Measurements from ENCODE around the gene DLG2. TPM values are rescaled to one million over a fixed set of nuclear protein-coding genes. Genes with fewer than 3 reads are reported as not detected.
A peak's percentile ranks its signal among the peaks of the same experiment; 100 is the strongest.
"Not testable (repeated sequence)": the region's sequence is repeated elsewhere in the genome, so short reads cannot be mapped to it uniquely, and the experiment has no call there.

Gene DLG2
- polyA plus RNA-seq, 6 donors from 2014 or later, result 0.93 to 2.4 (median 1.3) TPM

- H3K4me3 Mint-ChIP-seq, result no peak overlapping the region
- DNase-seq (no peak), ATAC-seq (ENCODE audit: low read depth in 2 of 2) (no peak)
- peaks cover 4 to 7% of the 10 kb centered on the region in 2 donors for H3K36me3 Mint-ChIP-seq
- peaks cover 0 to 3% (median under 1%) of the 10 kb centered on the region in 3 donors for H3K4me1 Mint-ChIP-seq
- H3K27me3 Mint-ChIP-seq, result peaks cover 0 to 4% (median 0%) of the 10 kb centered on the region in 3 donors
- H3K9me3 Mint-ChIP-seq, result no peaks in the 10 kb centered on the region
- H3K27ac Mint-ChIP-seq, result no peak overlapping the region
Observed at GRCh38 chr11:85620256-85620655, 6.9 kb downstream of the DLG2 start.

GRCh38 chr11:85619499-85619898, 7.6 kb downstream of the DLG2 start:
- no peak overlapping the region for H3K27ac Mint-ChIP-seq

DNA sequence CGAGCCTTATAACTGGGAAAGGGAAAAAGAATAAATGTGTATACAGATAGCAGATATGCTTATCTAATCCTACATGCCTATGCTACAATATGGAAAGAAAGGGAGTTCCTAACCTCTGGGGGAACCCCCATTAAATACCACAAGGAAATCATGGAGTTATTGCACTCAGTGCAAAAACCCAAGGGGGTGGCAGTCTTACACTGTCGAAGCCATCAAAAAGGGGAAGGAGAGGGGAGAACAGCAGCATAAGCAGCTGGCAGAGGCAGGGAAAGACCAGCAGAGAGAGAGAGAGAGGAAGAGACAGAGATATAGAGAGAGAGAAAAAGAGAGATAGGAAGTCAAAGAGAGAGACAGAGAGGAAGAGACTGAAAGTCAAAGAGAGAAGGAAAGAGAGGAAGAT, 15.5 kb downstream of the DLG2 start:
- H3K36me3 Mint-ChIP-seq; H3K4me1 Mint-ChIP-seq; DNase-seq; H3K27ac Mint-ChIP-seq; ATAC-seq (ENCODE audit: low read depth in 2 of 2); H3K4me3 Mint-ChIP-seq; H3K27me3 Mint-ChIP-seq: not testable (repeated sequence)
- peaks cover 0 to 10% (median 2%) of the 10 kb centered on the region in 7 donors for H3K9me3 Mint-ChIP-seq

More at GRCh38 chr11:85619499-85619898, 7.6 kb downstream of the DLG2 start:
- Mint-ChIP-seq H3K27me3 (peaks cover 0 to 4% (median 0%) of the 10 kb centered on the region in 3 donors), H3K36me3 (peaks cover 4 to 7% of the 10 kb centered on the region in 2 donors), H3K4me3 (no peak overlapping the region), H3K9me3 (no peaks in the 10 kb centered on the region), H3K4me1 (peaks cover 0 to 3% (median 0%) of the 10 kb centered on the region in 3 donors)
- ATAC-seq (ENCODE audit: low read depth in 2 of 2) (no peak), DNase-seq (no peak)

GRCh38 chr11:85609286-85609685, 17.9 kb downstream of the DLG2 start:
- not testable (repeated sequence) for H3K27ac Mint-ChIP-seq; H3K4me3 Mint-ChIP-seq; ATAC-seq (ENCODE audit: low read depth in 2 of 2); H3K4me1 Mint-ChIP-seq; H3K27me3 Mint-ChIP-seq; DNase-seq; H3K36me3 Mint-ChIP-seq
- H3K9me3 Mint-ChIP-seq, result peaks cover 0 to 18% (median 2%) of the 10 kb centered on the region in 7 donors

GRCh38 chr11:85608621-85609020, 18.5 kb downstream of the DLG2 start:
- H3K36me3 Mint-ChIP-seq; H3K27me3 Mint-ChIP-seq; DNase-seq; H3K27ac Mint-ChIP-seq; H3K4me1 Mint-ChIP-seq; ATAC-seq (ENCODE audit: low read depth in 2 of 2); H3K4me3 Mint-ChIP-seq: not testable (repeated sequence)
- H3K9me3 Mint-ChIP-seq, result peaks cover 0 to 15% (median under 1%) of the 10 kb centered on the region in 7 donors

GRCh38 chr11:85606237-85606636, 20.9 kb downstream of the DLG2 start:
- not testable (repeated sequence) for H3K36me3 Mint-ChIP-seq; H3K4me1 Mint-ChIP-seq; H3K4me3 Mint-ChIP-seq; H3K27ac Mint-ChIP-seq; DNase-seq; ATAC-seq (ENCODE audit: low read depth in 2 of 2)
- Mint-ChIP-seq H3K27me3 (peaks cover 0 to 11% (median 0%) of the 10 kb centered on the region in 3 donors), H3K9me3 (peaks cover 0 to 14% (median 0%) of the 10 kb centered on the region in 7 donors)

GRCh38 chr11:85603220-85603619, 23.9 kb downstream of the DLG2 start:
- H3K9me3 Mint-ChIP-seq, result peaks cover 0 to 14% (median 0%) of the 10 kb centered on the region in 7 donors
- H3K27ac Mint-ChIP-seq, result no peak overlapping the region
- peaks cover 0 to 8% of the 10 kb centered on the region in 2 donors for H3K36me3 Mint-ChIP-seq
- ATAC-seq (ENCODE audit: low read depth in 2 of 2) (no peak), DNase-seq (no peak)
- H3K27me3 Mint-ChIP-seq, result peaks cover 0 to 11% (median 0%) of the 10 kb centered on the region in 3 donors
- no peaks in the 10 kb centered on the region for H3K4me1 Mint-ChIP-seq
- H3K4me3 Mint-ChIP-seq, result no peak overlapping the region

DNA sequence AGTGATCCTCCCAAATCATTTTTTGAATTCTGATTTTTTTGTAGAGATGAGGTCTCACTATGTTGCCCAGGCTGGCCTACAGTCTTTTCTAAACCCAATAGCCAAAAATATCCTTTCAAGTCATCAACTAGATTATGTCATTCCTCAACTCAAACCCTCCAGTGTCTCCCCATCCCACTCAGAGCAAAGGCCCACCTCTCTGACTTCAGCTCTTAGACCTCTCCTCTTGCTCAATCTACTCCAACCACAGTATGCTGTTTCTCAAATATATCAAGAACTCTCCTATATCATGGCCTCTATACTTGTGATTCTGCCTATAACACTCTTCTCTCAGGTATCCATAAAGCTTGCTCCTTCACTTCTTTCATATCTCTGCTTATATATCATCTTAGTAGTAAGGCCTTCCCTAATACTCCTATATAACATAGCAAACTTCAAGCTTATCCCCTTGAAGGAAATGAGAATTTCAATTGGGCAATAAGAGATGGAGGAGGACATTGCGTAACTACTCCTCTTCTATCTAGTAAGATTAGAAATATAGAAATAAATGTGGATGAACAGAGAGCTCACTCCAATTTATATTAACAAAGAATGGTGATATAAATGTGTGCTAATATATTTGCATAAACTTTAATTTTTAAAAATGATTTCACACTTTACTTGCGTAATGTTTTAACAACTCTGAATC, 24.5 kb downstream of the DLG2 start:
- Mint-ChIP-seq H3K4me3 (no peak overlapping the region), H3K9me3 (peaks cover 0 to 14% (median 0%) of the 10 kb centered on the region in 7 donors), H3K36me3 (peaks cover 0 to 8% of the 10 kb centered on the region in 2 donors), H3K4me1 (no peaks in the 10 kb centered on the region), H3K27ac (peak overlapping the region in 1 of 6 donors; percentile 8), H3K27me3 (peaks cover 0 to 11% (median 0%) of the 10 kb centered on the region in 3 donors)
- no peak for DNase-seq
- ATAC-seq (ENCODE audit: low read depth in 2 of 2), result no peak

- H3K27ac Mint-ChIP-seq, result peak overlapping the region in 1 of 6 donors; percentile 2
- H3K9me3 Mint-ChIP-seq, result no peaks in the 10 kb centered on the region
- no peak for ATAC-seq (ENCODE audit: low read depth in 2 of 2)
- H3K4me1 Mint-ChIP-seq, result no peaks in the 10 kb centered on the region
- no peak overlapping the region for H3K4me3 Mint-ChIP-seq
- H3K27me3 Mint-ChIP-seq, result peaks cover 0 to 11% (median 0%) of the 10 kb centered on the region in 3 donors
- DNase-seq, result no peak
- H3K36me3 Mint-ChIP-seq, result no peaks in the 10 kb centered on the region
Observed at GRCh38 chr11:85599083-85599482, 28.1 kb downstream of the DLG2 start.

GRCh38 chr11:85596886-85597285, 30.3 kb downstream of the DLG2 start:
- peaks cover 0 to 3% (median 0%) of the 10 kb centered on the region in 3 donors for H3K27me3 Mint-ChIP-seq
- no peak overlapping the region for H3K27ac Mint-ChIP-seq
- no peaks in the 10 kb centered on the region for H3K4me1 Mint-ChIP-seq
- no peaks in the 10 kb centered on the region for H3K9me3 Mint-ChIP-seq
- DNase-seq (no peak), ATAC-seq (ENCODE audit: low read depth in 2 of 2) (no peak)
- no peaks in the 10 kb centered on the region for H3K36me3 Mint-ChIP-seq
- no peak overlapping the region for H3K4me3 Mint-ChIP-seq

DNA sequence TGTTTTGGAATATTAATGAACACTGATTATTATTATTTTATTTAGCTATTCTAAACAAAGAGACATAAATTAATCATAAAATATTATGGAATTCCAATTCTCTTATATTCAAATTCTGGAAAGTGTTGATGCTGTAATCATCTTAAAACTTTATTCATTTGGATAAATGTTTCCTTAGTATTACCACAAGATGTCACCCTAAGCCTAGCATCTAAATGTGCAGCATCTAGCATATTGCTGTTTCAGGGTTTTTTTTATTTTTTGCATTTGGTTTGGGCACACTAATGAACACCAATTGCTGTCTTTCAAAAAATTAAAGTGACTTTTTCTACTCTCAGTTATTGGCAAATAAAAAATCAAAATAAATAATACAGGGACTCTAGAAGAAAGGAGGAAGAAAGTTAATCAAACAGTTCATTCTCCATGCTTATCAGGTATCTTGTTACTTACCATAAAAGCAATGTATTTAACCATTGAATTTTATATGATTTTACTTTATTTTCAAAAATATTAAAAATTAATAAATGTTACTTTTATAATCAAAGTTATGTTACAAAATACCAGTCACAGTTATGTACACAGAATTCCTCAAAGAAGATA, 31.8 kb downstream of the DLG2 start:
- peak; percentile 41 to 58 for ATAC-seq (ENCODE audit: low read depth in 2 of 2)
- DNase-seq, result peak; percentile 22
- Mint-ChIP-seq H3K4me1 (no peaks in the 10 kb centered on the region), H3K9me3 (no peaks in the 10 kb centered on the region), H3K4me3 (no peak overlapping the region), H3K36me3 (no peaks in the 10 kb centered on the region), H3K27ac (no peak overlapping the region), H3K27me3 (no peaks in the 10 kb centered on the region)

- peaks cover 0 to 5% of the 10 kb centered on the region in 2 donors for H3K36me3 Mint-ChIP-seq
- no peak overlapping the region for H3K27ac Mint-ChIP-seq
- ATAC-seq (ENCODE audit: low read depth in 2 of 2), result peak in 1 of 2 donors; percentile 40
- DNase-seq, result no peak
- peaks cover 0 to 27% (median 10%) of the 10 kb centered on the region in 3 donors for H3K27me3 Mint-ChIP-seq
- H3K4me3 Mint-ChIP-seq, result no peak overlapping the region
- H3K4me1 Mint-ChIP-seq, result no peaks in the 10 kb centered on the region
- H3K9me3 Mint-ChIP-seq, result peaks cover 0 to 29% (median 9%) of the 10 kb centered on the region in 7 donors
Observed at GRCh38 chr11:85590848-85591483, 36.2 kb downstream of the DLG2 start.

- H3K27ac Mint-ChIP-seq, result no peak overlapping the region
- H3K4me3 Mint-ChIP-seq, result no peak overlapping the region
- no peaks in the 10 kb centered on the region for H3K4me1 Mint-ChIP-seq
Observed at GRCh38 chr11:85589373-85589772, 37.8 kb downstream of the DLG2 start.

More at GRCh38 chr11:85589373-85589772, 37.8 kb downstream of the DLG2 start:
- DNase-seq (no peak), ATAC-seq (ENCODE audit: low read depth in 2 of 2) (no peak)
- Mint-ChIP-seq H3K36me3 (peaks cover 0 to 5% of the 10 kb centered on the region in 2 donors), H3K9me3 (peaks cover 0 to 29% (median 9%) of the 10 kb centered on the region in 7 donors), H3K27me3 (peaks cover 0 to 27% (median 10%) of the 10 kb centered on the region in 3 donors)
